H1 (cell line): ENCODE results near the gene MAP4K1. TPM values are rescaled to one million over a fixed set of nuclear protein-coding genes. Genes with fewer than 3 reads are reported as not detected.

Experiments used
- ASH2L ChIP-seq: fragments of 200-600, 300-600 bp; sonication (generic); IDR thresholded peaks from one replicate; pipeline ENCODE4 v1.7.1; 2017; ENCODE audit warnings: low read length
- CHD7 ChIP-seq: fragments of 300-600 bp; sonication (generic); IDR thresholded peaks from 2 replicates; pipeline ENCODE4 v1.7.1; 2012; ENCODE audit warnings: low read length, moderate library complexity, mild to moderate bottlenecking, inconsistent platforms; ENCODE audit not compliant: insufficient replicate concordance
- RNF2 ChIP-seq: fragments of 200-900, 300-1000 bp; sonication (generic); IDR thresholded peaks from 2 replicates; pipeline ENCODE4 v1.7.1; 2016; ENCODE audit warnings: borderline replicate concordance, low read depth, mild to moderate bottlenecking, antibody characterized with exemption, low read length; ENCODE audit not compliant: poor library complexity, severe bottlenecking; ENCODE audit errors: missing control alignments
- TAF1 ChIP-seq: IDR thresholded peaks from 2 replicates; pipeline ENCODE4 v1.6.1; 2011; ENCODE audit warnings: mild to moderate bottlenecking, low read depth, low read length
- YY1 ChIP-seq: IDR thresholded peaks from 2 replicates; pipeline ENCODE4 v1.6.1; 2011; ENCODE audit warnings: low read depth, mild to moderate bottlenecking, low read length
- polyA plus RNA-seq, 7 experiments: library from polyadenylated mRNA; depleted of rRNA in 3 of 7; stranded (reverse) in 5 of 7; unstranded in 2 of 7; fragments of >200 nt in 5 of 7; fragments of 200-250 nt in 2 of 7; gene quantifications; 1 replicate in 5 of 7; 2 replicates in 1 of 7; 4 replicates in 1 of 7; pipeline versions ENCODE4 v1.2.1 to v1.2.3, GENCODE V29; 2011 to 2013; ENCODE audit warnings: missing spikeins in 2 of 7, mixed read lengths in 2 of 7
- total RNA-seq: library from RNA; stranded (reverse); fragmentation: NEBNext Ultra II Directional; extraction: Animal tissue kit (Norgen Biotek cat#: 25700); gene quantifications from 2 replicates; pipeline ENCODE4 v1.2.1, GENCODE V29; 2021

Gene MAP4K1
- total and polyA plus RNA-seq, 2 of the 8 experiments (the other 6 are each of a cell fraction or from before 2014, with no cell fraction given): 9.0 to 10.4 TPM

GRCh38 chr19:38577826-38578225 is 39.9 kb downstream of the MAP4K1 start (continued):
- TF ChIP-seq ASH2L: no peak
- no peak for TF ChIP-seq RNF2
- TF ChIP-seq YY1: no peak
- TF ChIP-seq CHD7: no peak
- TF ChIP-seq TAF1: no peak
